ENCODE data around the gene MMP28. TPM values are rescaled to one million over a fixed set of nuclear protein-coding genes. Genes with fewer than 3 reads are reported as not detected.

The MMP28 gene
- total RNA-seq, 1 donor from 2014 or later: 4.2 TPM

GRCh38 chr17:35740216-35740615 lies 55.2 kb downstream of the MMP28 start:
- H3K9me3 ChIP-seq (ENCODE audit: control insufficient read depth in 3 of 3, low read length in 3 of 3): no peaks in the 10 kb centered on the region
- peaks cover 33 to 38% (median 33%) of the 10 kb centered on the region in 3 donors for H3K27me3 ChIP-seq (ENCODE audit: control insufficient read depth in 3 of 3, insufficient read depth in 3 of 3, low read length in 3 of 3)
- H3K27ac ChIP-seq (ENCODE audit: low read depth, low read length): no peak overlapping the region
- H3K36me3 ChIP-seq (ENCODE audit: control insufficient read depth in 3 of 3, insufficient read depth in 3 of 3, low read length in 3 of 3): no peaks in the 10 kb centered on the region
- H3K9ac ChIP-seq (ENCODE audit: low read depth in 1 of 3, low read length in 3 of 3): no peak overlapping the region
- H3K4me1 ChIP-seq (ENCODE audit: control insufficient read depth in 3 of 3, insufficient read depth in 3 of 3, low read length in 3 of 3): peaks cover 4 to 11% (median 11%) of the 10 kb centered on the region in 3 donors
- no peak overlapping the region for H3K4me3 ChIP-seq (ENCODE audit: low read length in 3 of 3)

- H3K36me3 ChIP-seq (ENCODE audit: control insufficient read depth in 3 of 3, insufficient read depth in 3 of 3, low read length in 3 of 3): no peaks in the 10 kb centered on the region
- no peak overlapping the region for H3K9ac ChIP-seq (ENCODE audit: low read depth in 1 of 3, low read length in 3 of 3)
- no peak overlapping the region for H3K27ac ChIP-seq (ENCODE audit: low read depth, low read length)
- no peak overlapping the region for H3K4me3 ChIP-seq (ENCODE audit: low read length in 3 of 3)
- no peaks in the 10 kb centered on the region for H3K9me3 ChIP-seq (ENCODE audit: control insufficient read depth in 3 of 3, low read length in 3 of 3)
- H3K27me3 ChIP-seq (ENCODE audit: control insufficient read depth in 3 of 3, insufficient read depth in 3 of 3, low read length in 3 of 3): peaks cover 29 to 31% (median 30%) of the 10 kb centered on the region in 3 donors
- H3K4me1 ChIP-seq (ENCODE audit: control insufficient read depth in 3 of 3, insufficient read depth in 3 of 3, low read length in 3 of 3): peaks cover 4 to 11% (median 11%) of the 10 kb centered on the region in 3 donors
Measured at GRCh38 chr17:35738519-35739133, 56.8 kb downstream of the MMP28 start.

DNA sequence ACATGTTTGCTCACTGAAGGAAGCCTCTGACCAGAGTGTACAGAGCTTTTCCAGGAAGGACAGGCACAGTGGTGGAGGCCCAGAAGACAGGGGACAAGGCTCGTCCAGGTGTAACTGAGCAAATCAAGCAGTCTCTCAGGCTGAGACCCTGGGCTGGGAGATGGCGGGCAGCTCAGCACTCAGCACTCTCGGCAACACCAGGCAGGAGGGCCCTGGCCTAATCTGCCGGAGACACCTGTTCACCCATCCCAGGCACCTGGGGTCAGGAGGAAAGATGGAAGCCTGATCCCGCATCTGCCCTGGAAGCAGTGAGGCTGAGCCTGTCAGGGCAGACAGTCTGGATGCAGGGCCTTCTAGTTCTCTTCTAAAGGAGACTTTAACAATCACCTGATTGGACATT lies 59.2 kb downstream of the MMP28 start:
- peaks cover 9 to 11% (median 11%) of the 10 kb centered on the region in 3 donors for H3K27me3 ChIP-seq (ENCODE audit: control insufficient read depth in 3 of 3, insufficient read depth in 3 of 3, low read length in 3 of 3)
- H3K36me3 ChIP-seq (ENCODE audit: control insufficient read depth in 3 of 3, insufficient read depth in 3 of 3, low read length in 3 of 3): no peaks in the 10 kb centered on the region
- H3K4me1 ChIP-seq (ENCODE audit: control insufficient read depth in 3 of 3, insufficient read depth in 3 of 3, low read length in 3 of 3): peaks cover 6 to 12% (median 9%) of the 10 kb centered on the region in 3 donors
- no peak overlapping the region for H3K4me3 ChIP-seq (ENCODE audit: low read length in 3 of 3)
- H3K27ac ChIP-seq (ENCODE audit: low read depth, low read length): no peak overlapping the region
- H3K9ac ChIP-seq (ENCODE audit: low read depth in 1 of 3, low read length in 3 of 3): no peak overlapping the region
- no peaks in the 10 kb centered on the region for H3K9me3 ChIP-seq (ENCODE audit: control insufficient read depth in 3 of 3, low read length in 3 of 3)

- Histone ChIP-seq H3K27me3 (ENCODE audit: control insufficient read depth in 3 of 3, insufficient read depth in 3 of 3, low read length in 3 of 3) (peaks cover 2 to 4% (median 3%) of the 10 kb centered on the region in 3 donors), H3K9me3 (ENCODE audit: control insufficient read depth in 3 of 3, low read length in 3 of 3) (no peaks in the 10 kb centered on the region), H3K36me3 (ENCODE audit: control insufficient read depth in 3 of 3, insufficient read depth in 3 of 3, low read length in 3 of 3) (no peaks in the 10 kb centered on the region), H3K4me3 (ENCODE audit: low read length in 3 of 3) (no peak overlapping the region), H3K9ac (ENCODE audit: low read depth in 1 of 3, low read length in 3 of 3) (no peak overlapping the region), H3K27ac (ENCODE audit: low read depth, low read length) (no peak overlapping the region), H3K4me1 (ENCODE audit: control insufficient read depth in 3 of 3, insufficient read depth in 3 of 3, low read length in 3 of 3) (peaks cover 10 to 17% (median 12%) of the 10 kb centered on the region in 3 donors)
Measured at GRCh38 chr17:35735036-35735805, 60.2 kb downstream of the MMP28 start.

DNA sequence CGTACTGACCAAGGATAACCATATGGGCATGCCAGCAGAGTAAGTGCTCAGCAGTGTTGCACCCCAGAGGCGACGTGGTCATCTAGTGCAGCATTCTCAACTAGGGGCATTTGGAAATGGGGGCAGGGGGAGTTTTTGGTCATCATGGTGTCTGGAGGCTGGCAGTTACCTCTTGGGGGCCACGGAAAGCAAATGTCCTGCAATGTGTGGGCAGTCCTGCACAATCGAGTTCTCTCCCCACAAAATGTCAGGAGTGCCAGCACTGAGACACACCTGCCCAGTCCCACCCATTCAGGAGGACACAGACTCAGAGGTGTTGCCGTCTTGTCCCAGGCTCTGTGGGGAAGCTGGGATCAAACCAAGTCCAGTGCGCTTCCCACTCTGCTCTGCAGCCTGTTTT lies 61.0 kb downstream of the MMP28 start:
- H3K27ac ChIP-seq (ENCODE audit: low read depth, low read length): no peak overlapping the region

GRCh38 chr17:35733366-35733765 lies 62.1 kb downstream of the MMP28 start:
- Histone ChIP-seq H3K4me3 (ENCODE audit: low read length in 3 of 3) (no peak overlapping the region), H3K36me3 (ENCODE audit: control insufficient read depth in 3 of 3, insufficient read depth in 3 of 3, low read length in 3 of 3) (peaks cover 0 to 2% (median 0%) of the 10 kb centered on the region in 3 donors), H3K27me3 (ENCODE audit: control insufficient read depth in 3 of 3, insufficient read depth in 3 of 3, low read length in 3 of 3) (no peaks in the 10 kb centered on the region), H3K9ac (ENCODE audit: low read depth in 1 of 3, low read length in 3 of 3) (no peak overlapping the region), H3K9me3 (ENCODE audit: control insufficient read depth in 3 of 3, low read length in 3 of 3) (no peaks in the 10 kb centered on the region), H3K4me1 (ENCODE audit: control insufficient read depth in 3 of 3, insufficient read depth in 3 of 3, low read length in 3 of 3) (peaks cover 10 to 17% (median 12%) of the 10 kb centered on the region in 3 donors), H3K27ac (ENCODE audit: low read depth, low read length) (no peak overlapping the region)

More for the DNA sequence above, 61.0 kb downstream of the MMP28 start:
- Histone ChIP-seq H3K9ac (ENCODE audit: low read depth in 1 of 3, low read length in 3 of 3) (no peak overlapping the region), H3K4me3 (ENCODE audit: low read length in 3 of 3) (no peak overlapping the region), H3K9me3 (ENCODE audit: control insufficient read depth in 3 of 3, low read length in 3 of 3) (no peaks in the 10 kb centered on the region), H3K4me1 (ENCODE audit: control insufficient read depth in 3 of 3, insufficient read depth in 3 of 3, low read length in 3 of 3) (peaks cover 10 to 17% (median 12%) of the 10 kb centered on the region in 3 donors), H3K27me3 (ENCODE audit: control insufficient read depth in 3 of 3, insufficient read depth in 3 of 3, low read length in 3 of 3) (no peaks in the 10 kb centered on the region), H3K36me3 (ENCODE audit: control insufficient read depth in 3 of 3, insufficient read depth in 3 of 3, low read length in 3 of 3) (no peaks in the 10 kb centered on the region)

- Histone ChIP-seq H3K27me3 (ENCODE audit: control insufficient read depth in 3 of 3, insufficient read depth in 3 of 3, low read length in 3 of 3) (no peaks in the 10 kb centered on the region), H3K4me1 (ENCODE audit: control insufficient read depth in 3 of 3, insufficient read depth in 3 of 3, low read length in 3 of 3) (peaks cover 10 to 17% (median 12%) of the 10 kb centered on the region in 3 donors), H3K27ac (ENCODE audit: low read depth, low read length) (no peak overlapping the region), H3K4me3 (ENCODE audit: low read length in 3 of 3) (peak overlapping the region in 2 of 3 donors; percentile 66 to 68), H3K9ac (ENCODE audit: low read depth in 1 of 3, low read length in 3 of 3) (peak overlapping the region in 1 of 3 donors; percentile 72), H3K36me3 (ENCODE audit: control insufficient read depth in 3 of 3, insufficient read depth in 3 of 3, low read length in 3 of 3) (peaks cover 0 to 2% (median 0%) of the 10 kb centered on the region in 3 donors), H3K9me3 (ENCODE audit: control insufficient read depth in 3 of 3, low read length in 3 of 3) (no peaks in the 10 kb centered on the region)
Measured at GRCh38 chr17:35732806-35733136, 62.7 kb downstream of the MMP28 start.

DNA sequence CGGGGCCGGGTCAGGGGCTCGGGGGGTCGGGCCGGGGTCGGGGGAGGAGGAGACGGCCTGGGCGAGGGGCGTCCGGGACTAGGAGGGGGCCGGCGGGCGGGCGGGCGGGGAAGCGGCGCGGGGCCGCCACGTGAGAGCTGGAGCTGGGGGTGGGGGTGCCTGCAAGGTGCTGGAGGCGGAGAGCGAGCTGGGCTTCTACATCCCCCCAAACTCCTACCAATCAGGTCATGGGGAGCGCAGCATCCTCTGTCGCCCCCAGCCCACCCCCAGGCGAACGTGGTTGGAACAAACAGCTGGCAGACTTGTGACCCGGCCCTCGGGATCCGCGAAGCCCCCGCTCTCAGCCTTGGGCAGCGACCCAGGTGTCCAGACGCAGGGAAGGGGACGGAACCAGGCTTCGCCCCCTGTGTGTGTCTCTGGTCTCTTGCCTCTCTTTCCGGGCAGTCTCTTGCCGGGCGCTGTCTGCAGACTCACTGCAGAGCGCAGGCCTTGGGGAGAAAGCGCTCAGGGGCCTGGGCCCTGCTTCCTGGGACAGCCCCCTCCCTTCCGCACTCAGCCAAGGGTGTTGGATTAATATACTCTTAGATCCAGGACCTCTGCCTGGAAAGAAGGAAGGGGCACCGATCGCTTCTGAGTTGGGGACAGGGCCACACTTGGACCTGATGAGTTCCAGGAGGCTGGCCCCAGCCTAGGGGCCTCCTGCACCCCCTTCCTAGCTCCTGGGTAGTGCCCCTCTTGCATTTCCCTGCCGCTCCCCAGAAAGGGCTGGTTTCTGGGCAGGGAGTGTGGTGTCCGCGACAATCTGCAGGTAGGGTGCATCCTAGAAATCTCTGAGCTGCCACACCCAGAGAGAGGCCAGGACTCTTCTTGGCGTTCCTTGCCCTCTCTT lies 63.3 kb downstream of the MMP28 start:
- no peaks in the 10 kb centered on the region for H3K27me3 ChIP-seq (ENCODE audit: control insufficient read depth in 3 of 3, insufficient read depth in 3 of 3, low read length in 3 of 3)
- peaks cover 11 to 17% (median 12%) of the 10 kb centered on the region in 3 donors for H3K4me1 ChIP-seq (ENCODE audit: control insufficient read depth in 3 of 3, insufficient read depth in 3 of 3, low read length in 3 of 3)
- no peaks in the 10 kb centered on the region for H3K9me3 ChIP-seq (ENCODE audit: control insufficient read depth in 3 of 3, low read length in 3 of 3)
- H3K4me3 ChIP-seq (ENCODE audit: low read length in 3 of 3): peak overlapping the region; percentile 66 to 76 (median 72)
- peaks cover 0 to 2% (median 0%) of the 10 kb centered on the region in 3 donors for H3K36me3 ChIP-seq (ENCODE audit: control insufficient read depth in 3 of 3, insufficient read depth in 3 of 3, low read length in 3 of 3)
- peak overlapping the region; percentile 62 to 72 (median 68) for H3K9ac ChIP-seq (ENCODE audit: low read depth in 1 of 3, low read length in 3 of 3)
- no peak overlapping the region for H3K27ac ChIP-seq (ENCODE audit: low read depth, low read length)

DNA sequence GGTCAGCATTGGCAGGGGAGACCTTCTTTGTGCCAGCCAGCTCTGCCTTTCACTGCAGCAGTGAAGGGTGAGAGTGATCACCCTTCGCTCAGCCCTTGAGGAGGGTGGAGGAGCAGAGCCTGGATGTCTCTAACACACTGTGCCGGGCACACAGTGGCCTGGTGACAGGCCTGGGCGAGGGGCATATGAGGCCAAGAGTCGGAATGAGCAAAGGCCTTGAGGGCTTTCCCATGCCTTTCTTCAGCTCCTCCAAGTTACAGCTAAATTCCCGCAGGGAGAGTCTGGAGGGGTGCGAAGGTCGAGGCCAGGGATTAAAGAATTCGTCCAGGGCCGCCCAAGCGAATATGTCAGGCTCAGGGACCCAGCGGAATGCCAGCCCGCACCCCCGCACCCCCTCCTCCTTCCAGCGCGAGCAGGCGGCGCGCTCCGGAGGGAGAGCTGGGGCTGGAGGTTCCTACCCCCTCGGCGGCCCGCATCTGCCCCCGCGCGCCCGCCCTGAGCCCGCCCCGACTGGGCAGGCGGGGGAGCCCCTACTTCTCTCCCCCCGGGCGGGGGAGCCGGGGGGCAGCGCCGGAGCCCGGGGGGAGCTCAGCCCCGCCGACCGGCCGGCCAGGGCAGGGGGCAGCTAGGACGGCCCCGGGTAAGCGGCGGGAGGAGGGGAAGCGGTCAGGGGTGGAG lies 64.1 kb downstream of the MMP28 start, which contains the start of gene RASL10B:
RASL10B (plus strand) TSS at position 401 of the 678 bp plus-strand sequence. CDS start 3,546 bp downstream, outside the sequence.
- Histone ChIP-seq H3K4me3 (ENCODE audit: low read length in 3 of 3) (peak within 1 kb of the TSS; percentile 72 to 76 (median 73)), H3K27ac (ENCODE audit: low read depth, low read length) (no peak within 1 kb of the TSS), H3K27me3 (ENCODE audit: control insufficient read depth in 3 of 3, insufficient read depth in 3 of 3, low read length in 3 of 3) (no peaks in the 10 kb centered on the region), H3K36me3 (ENCODE audit: control insufficient read depth in 3 of 3, insufficient read depth in 3 of 3, low read length in 3 of 3) (peaks cover 0 to 2% (median 2%) of the 10 kb centered on the region in 3 donors), H3K9ac (ENCODE audit: low read depth in 1 of 3, low read length in 3 of 3) (peak within 1 kb of the TSS; percentile 74 to 83 (median 76)), H3K4me1 (ENCODE audit: control insufficient read depth in 3 of 3, insufficient read depth in 3 of 3, low read length in 3 of 3) (peaks cover 12 to 21% (median 19%) of the 10 kb centered on the region in 3 donors), H3K9me3 (ENCODE audit: control insufficient read depth in 3 of 3, low read length in 3 of 3) (no peaks in the 10 kb centered on the region)
